GM21737 (cell line): ENCODE measurements around the gene SYT6.
"Not testable (repeated sequence)": the region's sequence is repeated elsewhere in the genome, so short reads cannot be mapped to it uniquely, and the experiment has no call there.

Source experiments
- ATAC-seq: cut with Tn5 transposase; IDR thresholded peaks from one replicate; pipeline ENCODE4 v1.9.1; 2021; ENCODE audit warnings: mild to moderate bottlenecking, moderate library complexity; ENCODE audit not compliant: unreplicated experiment

Gene SYT6

GRCh38 chr1:114076308-114076707 is 77.4 kb downstream of the SYT6 start:
- ATAC-seq, result no peak

- no peak for ATAC-seq
These were observed 78.0 kb downstream of the SYT6 start for GRCh38 chr1:114075546-114076242.

- no peak for ATAC-seq
These were observed 78.6 kb downstream of the SYT6 start for GRCh38 chr1:114075105-114075504.

GRCh38 chr1:114072246-114072645 is 81.4 kb downstream of the SYT6 start:
- ATAC-seq, result no peak

- not testable (repeated sequence) for ATAC-seq
These were observed 83.9 kb downstream of the SYT6 start for GRCh38 chr1:114069762-114070161.

- not testable (repeated sequence) for ATAC-seq
These were observed 85.0 kb downstream of the SYT6 start for GRCh38 chr1:114068684-114069083.

- not testable (repeated sequence) for ATAC-seq
These were observed 88.0 kb downstream of the SYT6 start for GRCh38 chr1:114065671-114066070.

- no peak for ATAC-seq
These were observed 90.1 kb downstream of the SYT6 start for GRCh38 chr1:114063544-114063943.

- ATAC-seq, result no peak
These were observed 91.1 kb downstream of the SYT6 start for GRCh38 chr1:114062477-114063099.

GRCh38 chr1:114061121-114061830 is 92.4 kb downstream of the SYT6 start:
- no peak for ATAC-seq

- ATAC-seq, result not testable (repeated sequence)
These were observed 95.4 kb downstream of the SYT6 start for GRCh38 chr1:114058236-114058635.

GRCh38 chr1:114054148-114054547 is 99.5 kb downstream of the SYT6 start:
- ATAC-seq, result no peak

GRCh38 chr1:114048232-114048631 is 105.4 kb downstream of the SYT6 start:
- no peak for ATAC-seq

GRCh38 chr1:114043548-114043947 is 110.1 kb downstream of the SYT6 start:
- ATAC-seq, result no peak

- ATAC-seq, result no peak
These were observed 110.6 kb downstream of the SYT6 start for GRCh38 chr1:114043054-114043453.

GRCh38 chr1:114040273-114041015 is 113.2 kb downstream of the SYT6 start:
- ATAC-seq, result no peak
